Hepatocyte (in vitro differentiated cells): ENCODE measurements around the gene ARHGAP25.

ENCODE experiments used
- EZH2 ChIP-seq: fragments of 200-600 bp; sonication (generic); IDR thresholded peaks from 2 replicates; pipeline ENCODE4 v1.6.1; 2016; ENCODE audit warnings: antibody characterized with exemption, mild to moderate bottlenecking, borderline replicate concordance
- EZH2phosphoT487 ChIP-seq: fragments of 200-600 bp; sonication (generic); IDR thresholded peaks from one replicate; pipeline ENCODE4 v1.6.1; 2018; ENCODE audit warnings: antibody characterized with exemption, mild to moderate bottlenecking, low read depth, moderate library complexity; ENCODE audit not compliant: unreplicated experiment, severe bottlenecking
- TF ChIP-seq, protein P1 (sequence below): fragments of 200-600 bp; sonication (generic); IDR thresholded peaks from 2 replicates; pipeline ENCODE4 v1.5.1; 2016; ENCODE audit warnings: antibody characterized with exemption, mild to moderate bottlenecking; ENCODE audit not compliant: poor library complexity

DNA sequence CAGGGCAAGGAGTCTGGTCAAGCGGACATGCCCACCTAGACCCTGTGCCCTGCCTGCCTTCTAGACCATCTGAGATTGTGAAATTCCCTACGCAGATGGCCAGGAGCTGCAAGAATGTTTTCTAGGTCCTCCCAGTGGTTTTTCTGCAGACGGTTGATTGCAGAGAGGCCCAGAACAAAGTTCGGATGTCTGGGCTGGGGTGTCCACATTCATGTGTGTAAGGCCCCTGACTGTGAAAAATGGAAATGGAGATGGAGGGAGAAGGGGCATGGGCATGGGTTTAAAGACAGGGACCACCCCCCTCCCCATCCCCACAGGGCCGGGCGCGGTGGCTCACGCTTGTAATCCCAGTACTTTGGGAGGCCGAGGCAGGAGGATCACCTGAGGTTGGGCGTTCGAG lies 11.8 kb downstream of the ARHGAP25 start:
- TF ChIP-seq, protein P1, sequence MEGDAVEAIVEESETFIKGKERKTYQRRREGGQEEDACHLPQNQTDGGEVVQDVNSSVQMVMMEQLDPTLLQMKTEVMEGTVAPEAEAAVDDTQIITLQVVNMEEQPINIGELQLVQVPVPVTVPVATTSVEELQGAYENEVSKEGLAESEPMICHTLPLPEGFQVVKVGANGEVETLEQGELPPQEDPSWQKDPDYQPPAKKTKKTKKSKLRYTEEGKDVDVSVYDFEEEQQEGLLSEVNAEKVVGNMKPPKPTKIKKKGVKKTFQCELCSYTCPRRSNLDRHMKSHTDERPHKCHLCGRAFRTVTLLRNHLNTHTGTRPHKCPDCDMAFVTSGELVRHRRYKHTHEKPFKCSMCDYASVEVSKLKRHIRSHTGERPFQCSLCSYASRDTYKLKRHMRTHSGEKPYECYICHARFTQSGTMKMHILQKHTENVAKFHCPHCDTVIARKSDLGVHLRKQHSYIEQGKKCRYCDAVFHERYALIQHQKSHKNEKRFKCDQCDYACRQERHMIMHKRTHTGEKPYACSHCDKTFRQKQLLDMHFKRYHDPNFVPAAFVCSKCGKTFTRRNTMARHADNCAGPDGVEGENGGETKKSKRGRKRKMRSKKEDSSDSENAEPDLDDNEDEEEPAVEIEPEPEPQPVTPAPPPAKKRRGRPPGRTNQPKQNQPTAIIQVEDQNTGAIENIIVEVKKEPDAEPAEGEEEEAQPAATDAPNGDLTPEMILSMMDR, result no peak
- TF ChIP-seq EZH2phosphoT487 (no peak), EZH2 (no peak)
